Cardiac fibroblast (primary cell): Measurements from ENCODE around the gene MAP3K9.
"Not testable (repeated sequence)": the region's sequence is repeated elsewhere in the genome, so short reads cannot be mapped to it uniquely, and the experiment has no call there.

Experiments
- DNase-seq, 2 donors: peaks; one replicate each; pipeline versions ENCODE4 v3.0.0 to v3.0.0-alpha.2; 2010; ENCODE audit warnings: low read depth in 2 of 2
- H3K4me3 ChIP-seq, 2 donors: replicated peaks in 1 of 2; 1 replicate in 1 of 2; 2 replicates in 1 of 2; pipeline ENCODE4 v1.5.1; 2011; ENCODE audit warnings: low read depth in 2 of 2, low read length in 2 of 2, mild to moderate bottlenecking in 2 of 2, moderate library complexity in 1 of 2
- CTCF ChIP-seq: IDR thresholded peaks from one replicate; pipeline ENCODE4 v1.5.1; 2011; ENCODE audit warnings: low read depth, mild to moderate bottlenecking, low read length, inconsistent platforms

The MAP3K9 gene

DNA sequence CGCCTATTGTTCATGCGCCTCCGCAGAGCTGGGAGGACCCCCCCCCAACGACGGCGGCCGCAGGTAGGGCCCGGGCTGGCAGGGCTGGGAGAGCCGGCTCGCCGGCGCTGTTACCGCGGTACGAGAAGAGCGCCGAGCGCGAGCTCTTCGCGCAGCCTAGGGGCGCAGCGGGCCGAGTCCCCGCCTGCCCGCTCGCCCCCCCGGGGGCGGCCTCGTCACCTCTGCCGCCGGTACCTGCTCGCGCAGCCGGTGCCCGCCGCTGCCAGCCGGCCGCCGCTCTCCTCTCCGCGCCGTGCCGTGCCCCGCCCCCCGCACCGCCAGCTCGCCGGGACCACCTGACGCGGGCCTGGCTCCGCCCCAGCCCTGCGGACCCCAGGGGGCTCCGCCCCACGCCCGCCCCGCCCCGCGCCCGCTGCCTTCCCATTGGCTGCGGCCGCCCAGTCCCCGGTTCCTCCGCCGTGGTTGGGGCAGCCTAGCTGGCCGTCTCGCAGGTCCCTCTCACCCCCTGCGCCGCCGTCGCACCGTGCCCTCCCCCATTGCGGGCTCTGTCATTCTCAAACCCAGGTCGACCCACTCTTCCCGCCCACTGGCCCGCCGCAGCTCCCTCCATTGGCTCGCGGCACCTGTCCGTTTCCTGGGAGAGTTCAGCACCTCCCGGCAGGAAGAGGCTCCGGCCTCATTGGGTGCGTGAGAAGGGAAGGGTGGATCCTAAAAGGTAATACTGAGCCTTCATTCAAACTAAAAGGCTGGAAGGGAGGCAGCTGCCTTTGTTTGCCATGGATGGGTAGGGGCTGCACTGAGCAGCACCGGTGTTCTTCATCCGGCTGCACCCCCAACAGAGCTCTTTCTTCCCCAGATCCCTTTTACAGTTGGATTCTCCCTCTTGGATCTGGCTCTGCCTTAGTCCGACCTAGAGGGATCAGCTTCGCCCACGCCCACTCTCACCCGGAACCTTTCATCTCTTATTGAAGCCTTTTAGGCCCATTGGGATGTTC lies at the start of gene MAP3K9:
Gene MAP3K9, minus strand, starts transcription at position 289 of the 995 bp plus-strand sequence. CDS start 342 bp downstream, outside the sequence.
- DNase-seq = peak; percentile 25 to 44
- TF ChIP-seq CTCF = no peak

GRCh38 chr14:70858641-70859040 lies 49.3 kb upstream of the MAP3K9 start:
- no peak for TF ChIP-seq CTCF
- no peak for DNase-seq
- H3K4me3 ChIP-seq = no peak overlapping the region

More for the DNA sequence above, at the start of gene MAP3K9:
- H3K4me3 ChIP-seq = peak within 1 kb of the TSS; percentile 46 to 54

- no peak for TF ChIP-seq CTCF
- peak in 1 of 2 donors; percentile 40 for DNase-seq
- no peak overlapping the region for H3K4me3 ChIP-seq
Measured at GRCh38 chr14:70857496-70857890, 48.2 kb upstream of the MAP3K9 start.

DNA sequence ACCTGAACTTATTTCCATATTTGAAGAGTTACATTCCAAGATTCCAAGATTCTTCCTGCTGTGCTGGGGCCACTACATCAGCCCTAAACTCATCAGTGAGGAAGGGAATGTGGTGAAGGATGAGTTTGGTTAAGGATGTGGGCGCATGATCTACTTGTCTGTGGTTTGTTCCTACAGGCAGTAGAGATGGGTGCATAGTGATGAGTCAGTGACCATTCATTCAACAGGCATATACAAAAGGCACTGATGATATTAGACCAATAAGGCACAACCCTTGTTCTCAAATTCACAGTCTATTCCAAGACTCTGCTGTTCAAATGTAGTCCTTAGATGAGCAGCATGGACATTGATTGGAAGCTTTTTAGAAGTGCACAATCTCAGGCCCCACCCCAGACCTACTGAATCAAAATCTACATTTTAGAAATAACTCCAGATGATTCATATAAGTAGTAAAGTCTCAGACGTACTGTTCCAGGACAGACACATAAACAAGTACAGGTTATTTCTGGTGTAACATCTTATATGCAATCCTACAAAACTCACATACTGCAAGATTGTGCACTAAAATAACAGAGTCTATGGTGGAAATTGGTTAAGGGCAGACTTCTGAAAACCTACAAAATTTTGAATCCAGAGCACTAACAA lies 47.7 kb upstream of the MAP3K9 start:
- no peak overlapping the region for H3K4me3 ChIP-seq
- DNase-seq = peak; percentile 8 to 83
- TF ChIP-seq CTCF = no peak

GRCh38 chr14:70855486-70855885 lies 46.2 kb upstream of the MAP3K9 start:
- TF ChIP-seq CTCF = no peak
- no peak for DNase-seq
- no peak overlapping the region for H3K4me3 ChIP-seq

- DNase-seq, H3K4me3 ChIP-seq: not testable (repeated sequence)
Measured at GRCh38 chr14:70853658-70854057, 44.3 kb upstream of the MAP3K9 start.
